ENCODE data around the gene FAM78B. TPM values are rescaled to one million over a fixed set of nuclear protein-coding genes. Genes with fewer than 3 reads are reported as not detected.

Gene FAM78B
- total and polyA plus RNA-seq, 2 donors (not counting 3 experiments of a cell fraction or from before 2014, with no cell fraction given), result 0.10 TPM; not detected in 1

GRCh38 chr1:166088572-166088955 lies 78.2 kb downstream of the FAM78B start:
- dilution Hi-C loops (cut with MboI; ENCODE audit: extremely low pct_ligation_motif_present, low sequenced_read_pairs), result no loop called here
- no peaks in the 10 kb centered on the region for H3K9me3 ChIP-seq (replicated peaks; ENCODE audit: control insufficient read depth, insufficient read depth, low read length)
- H3K4me1 ChIP-seq (ENCODE audit: control insufficient read depth, extremely low read depth, insufficient read depth, low read length), result no peaks in the 10 kb centered on the region
- no peak for TF ChIP-seq FOS (IDR thresholded peaks at IDR 0.05; ENCODE audit: borderline replicate concordance, insufficient read depth, low read length)
- ChIA-PET POLR2A (no interaction called here), CTCF (no interaction called here)
- no TSS peak for BruUV-seq (replicated peaks)
- H4K20me1 ChIP-seq (replicated peaks; ENCODE audit: control insufficient read depth, extremely low read depth, insufficient read depth, low read length), result no peaks in the 10 kb centered on the region
- H3K9me1 ChIP-seq (replicated peaks; ENCODE audit: control insufficient read depth, extremely low read depth, insufficient read depth, low read length), result no peaks in the 10 kb centered on the region
- DNase-seq (ENCODE audit: low read depth, low spot score), result no peak
- intact Hi-C loops (cut with micrococcal nuclease), result no loop called here
- H3K79me2 ChIP-seq (ENCODE audit: control insufficient read depth, insufficient read depth, low read length), result no peaks in the 10 kb centered on the region
- no peak for FAIRE-seq
- H3K4me3 ChIP-seq (replicated peaks in 1 of 3; ENCODE audit: insufficient read depth in 1 of 3, low read depth in 1 of 3, low read length in 3 of 3), result no peak overlapping the region
- no peak overlapping the region for H3K4me2 ChIP-seq (ENCODE audit: insufficient read depth, low read length)
- H3K27ac ChIP-seq (ENCODE audit: insufficient read depth, low read depth, low read length), result no peak overlapping the region
- H3K27me3 ChIP-seq (ENCODE audit: control insufficient read depth in 2 of 2, insufficient read depth in 2 of 2, low read length in 2 of 2), result no peaks in the 10 kb centered on the region
- no peak overlapping the region for H2AFZ ChIP-seq (ENCODE audit: low read depth, low read length)
- H3K36me3 ChIP-seq (ENCODE audit: control insufficient read depth in 2 of 2, extremely low read depth in 1 of 2, insufficient read depth in 2 of 2, low read length in 2 of 2), result no peaks in the 10 kb centered on the region
- H3K9ac ChIP-seq (replicated peaks; ENCODE audit: extremely low read depth, insufficient read depth, low read length), result no peak overlapping the region

- intact Hi-C loops (cut with micrococcal nuclease), result no loop called here
- Histone ChIP-seq H3K27me3 (ENCODE audit: control insufficient read depth in 2 of 2, insufficient read depth in 2 of 2, low read length in 2 of 2) (no peaks in the 10 kb centered on the region), H3K4me3 (replicated peaks in 1 of 3; ENCODE audit: insufficient read depth in 1 of 3, low read depth in 1 of 3, low read length in 3 of 3) (no peak overlapping the region), H2AFZ (ENCODE audit: low read depth, low read length) (no peak overlapping the region), H3K4me2 (ENCODE audit: insufficient read depth, low read length) (no peak overlapping the region), H3K79me2 (ENCODE audit: control insufficient read depth, insufficient read depth, low read length) (no peaks in the 10 kb centered on the region), H3K9ac (replicated peaks; ENCODE audit: extremely low read depth, insufficient read depth, low read length) (no peak overlapping the region), H3K9me1 (replicated peaks; ENCODE audit: control insufficient read depth, extremely low read depth, insufficient read depth, low read length) (no peaks in the 10 kb centered on the region), H3K36me3 (ENCODE audit: control insufficient read depth in 2 of 2, extremely low read depth in 1 of 2, insufficient read depth in 2 of 2, low read length in 2 of 2) (no peaks in the 10 kb centered on the region), H3K27ac (ENCODE audit: insufficient read depth, low read depth, low read length) (no peak overlapping the region), H3K9me3 (replicated peaks; ENCODE audit: control insufficient read depth, insufficient read depth, low read length) (no peaks in the 10 kb centered on the region), H3K4me1 (ENCODE audit: control insufficient read depth, extremely low read depth, insufficient read depth, low read length) (no peaks in the 10 kb centered on the region), H4K20me1 (replicated peaks; ENCODE audit: control insufficient read depth, extremely low read depth, insufficient read depth, low read length) (no peaks in the 10 kb centered on the region)
- FAIRE-seq (no peak), DNase-seq (ENCODE audit: low read depth, low spot score) (no peak)
- ChIA-PET CTCF (no interaction called here), POLR2A (no interaction called here)
- no peak for TF ChIP-seq FOS (IDR thresholded peaks at IDR 0.05; ENCODE audit: borderline replicate concordance, insufficient read depth, low read length)
- TF ChIP-seq EZH2 (IDR thresholded peaks at IDR 0.05; ENCODE audit: borderline replicate concordance, low read depth, low read length, severe bottlenecking), result no peak
- TF ChIP-seq MYC (IDR thresholded peaks at IDR 0.05; ENCODE audit: low read depth, low read length), result no peak
- no peak for TF ChIP-seq JUN (IDR thresholded peaks at IDR 0.05; ENCODE audit: borderline replicate concordance, insufficient read depth, insufficient read length, low read depth)
- TF ChIP-seq GATA2 (IDR thresholded peaks at IDR 0.05; ENCODE audit: insufficient read depth, insufficient read length, low read depth, low read length), result no peak
- no peak for TF ChIP-seq CTCF (IDR thresholded peaks at IDR 0.05; ENCODE audit: extremely low read depth in 1 of 2, insufficient read depth in 1 of 2, low read depth in 1 of 2, low read length in 2 of 2)
- no peak for TF ChIP-seq POLR2A (IDR thresholded peaks at IDR 0.05; ENCODE audit: low read depth, low read length)
- no peak for TF ChIP-seq POLR2AphosphoS5 (IDR thresholded peaks at IDR 0.05; ENCODE audit: insufficient read depth, low read depth, low read length)
- TF ChIP-seq MAX (IDR thresholded peaks at IDR 0.05; ENCODE audit: insufficient read depth, insufficient read length), result no peak
- no TSS peak for BruUV-seq (replicated peaks)
- dilution Hi-C loops (cut with MboI; ENCODE audit: extremely low pct_ligation_motif_present, low sequenced_read_pairs), result no loop called here
These were observed 78.8 kb downstream of the FAM78B start for GRCh38 chr1:166087734-166088571.
